ENCODE measurements around the gene CREB3L2.

- TF ChIP-seq CTCF (IDR thresholded peaks at IDR 0.05) (no peak), POLR2A (IDR thresholded peaks at IDR 0.05) (no peak), EP300 (IDR thresholded peaks at IDR 0.05) (no peak)
Measured at GRCh38 chr7:138049505-138050116, 47.7 kb upstream of the CREB3L2 start.
